ENCODE results near the gene ZNF814. TPM values are rescaled to one million over a fixed set of nuclear protein-coding genes. Genes with fewer than 3 reads are reported as not detected.

ZNF814 gene
- total RNA-seq, 1 donor from 2014 or later: 30.7 TPM

- TF ChIP-seq EZH2phosphoT487 (IDR thresholded peaks at IDR 0.05) (no peak), CTCF (IDR thresholded peaks at IDR 0.05) (no peak), EZH2 (IDR thresholded peaks at IDR 0.05) (no peak)
- no peaks in the 10 kb centered on the region for H3K36me3 ChIP-seq
- no peak overlapping the region for H3K4me3 ChIP-seq
- peaks cover 11% of the 10 kb centered on the region for H3F3A ChIP-seq (ENCODE audit: low read depth)
- H3K9ac ChIP-seq: no peak overlapping the region
- Mint-ChIP-seq H3K4me3 (peak overlapping the region; percentile 96), H3K27ac (no peak overlapping the region), H3K36me3 (peaks cover 19% of the 10 kb centered on the region), H3K9me3 (no peaks in the 10 kb centered on the region), H3K4me1 (peaks cover 35% of the 10 kb centered on the region), H3K27me3 (ENCODE audit: insufficient read depth, low read depth) (no peaks in the 10 kb centered on the region)
- no peak overlapping the region for H3K4me2 ChIP-seq
- peaks cover 6% of the 10 kb centered on the region for H3K4me1 ChIP-seq
- no peaks in the 10 kb centered on the region for H3K27me3 ChIP-seq
- no peak overlapping the region for H2AFZ ChIP-seq (replicated peaks)
- peaks cover 11% of the 10 kb centered on the region for H4K20me1 ChIP-seq (ENCODE audit: low read depth)
- DNase-seq (ENCODE audit: low spot score): no peak
- H3K27ac ChIP-seq: no peak overlapping the region
- H3K9me3 ChIP-seq (ENCODE audit: low read depth): no peaks in the 10 kb centered on the region
- H3K79me2 ChIP-seq (ENCODE audit: low read depth): peaks cover 49% of the 10 kb centered on the region
Measured at GRCh38 chr19:57817976-57818375, 70.9 kb downstream of the ZNF814 start.

GRCh38 chr19:57816652-57817051, 72.2 kb downstream of the ZNF814 start:
- Histone ChIP-seq H3K9me3 (ENCODE audit: low read depth) (no peaks in the 10 kb centered on the region), H3K4me2 (no peak overlapping the region), H3F3A (ENCODE audit: low read depth) (peaks cover 11% of the 10 kb centered on the region), H2AFZ (replicated peaks) (no peak overlapping the region), H4K20me1 (ENCODE audit: low read depth) (peaks cover 14% of the 10 kb centered on the region), H3K79me2 (ENCODE audit: low read depth) (peaks cover 47% of the 10 kb centered on the region), H3K36me3 (no peaks in the 10 kb centered on the region), H3K9ac (no peak overlapping the region), H3K4me3 (no peak overlapping the region), H3K27me3 (no peaks in the 10 kb centered on the region), H3K4me1 (peaks cover 6% of the 10 kb centered on the region), H3K27ac (no peak overlapping the region)
- peaks cover 37% of the 10 kb centered on the region for H3K4me1 Mint-ChIP-seq
- no peaks in the 10 kb centered on the region for H3K27me3 Mint-ChIP-seq (ENCODE audit: insufficient read depth, low read depth)
- H3K4me3 Mint-ChIP-seq: no peak overlapping the region
- TF ChIP-seq EZH2 (IDR thresholded peaks at IDR 0.05) (no peak), CTCF (IDR thresholded peaks at IDR 0.05) (no peak)
- no peaks in the 10 kb centered on the region for H3K9me3 Mint-ChIP-seq
- no peak for DNase-seq (ENCODE audit: low spot score)
- H3K36me3 Mint-ChIP-seq: peaks cover 14% of the 10 kb centered on the region
- H3K27ac Mint-ChIP-seq: no peak overlapping the region

- no peaks in the 10 kb centered on the region for H3K27me3 Mint-ChIP-seq (ENCODE audit: insufficient read depth, low read depth)
- Histone ChIP-seq H3K4me1 (peaks cover 2% of the 10 kb centered on the region), H3K79me2 (ENCODE audit: low read depth) (peaks cover 36% of the 10 kb centered on the region), H3K27me3 (no peaks in the 10 kb centered on the region), H3K36me3 (no peaks in the 10 kb centered on the region), H3K27ac (no peak overlapping the region), H2AFZ (replicated peaks) (peak overlapping the region; percentile 46), H3K4me2 (peak overlapping the region; percentile 32), H3F3A (ENCODE audit: low read depth) (peaks cover 11% of the 10 kb centered on the region), H4K20me1 (ENCODE audit: low read depth) (peaks cover 14% of the 10 kb centered on the region), H3K4me3 (peak overlapping the region; percentile 78), H3K9ac (no peak overlapping the region), H3K9me3 (ENCODE audit: low read depth) (no peaks in the 10 kb centered on the region)
- peaks cover 14% of the 10 kb centered on the region for H3K36me3 Mint-ChIP-seq
- peak overlapping the region; percentile 95 for H3K4me3 Mint-ChIP-seq
- H3K9me3 Mint-ChIP-seq: no peaks in the 10 kb centered on the region
- no peak for TF ChIP-seq EZH2 (IDR thresholded peaks at IDR 0.05)
- no peak for TF ChIP-seq EZH2phosphoT487 (IDR thresholded peaks at IDR 0.05)
- no peak for TF ChIP-seq CTCF (IDR thresholded peaks at IDR 0.05)
- H3K27ac Mint-ChIP-seq: peak overlapping the region; percentile 72
- DNase-seq (ENCODE audit: low spot score): no peak
- H3K4me1 Mint-ChIP-seq: peaks cover 32% of the 10 kb centered on the region
Measured at GRCh38 chr19:57815247-57816075, 73.4 kb downstream of the ZNF814 start.

Measured in neural progenitor cell (in vitro differentiated cells).